ENCODE data around the gene TMEM169. TPM values are rescaled to one million over a fixed set of nuclear protein-coding genes. Genes with fewer than 3 reads are reported as not detected.

Gene TMEM169
- total RNA-seq, 1 donor from 2014 or later: 20.1 TPM

DNA sequence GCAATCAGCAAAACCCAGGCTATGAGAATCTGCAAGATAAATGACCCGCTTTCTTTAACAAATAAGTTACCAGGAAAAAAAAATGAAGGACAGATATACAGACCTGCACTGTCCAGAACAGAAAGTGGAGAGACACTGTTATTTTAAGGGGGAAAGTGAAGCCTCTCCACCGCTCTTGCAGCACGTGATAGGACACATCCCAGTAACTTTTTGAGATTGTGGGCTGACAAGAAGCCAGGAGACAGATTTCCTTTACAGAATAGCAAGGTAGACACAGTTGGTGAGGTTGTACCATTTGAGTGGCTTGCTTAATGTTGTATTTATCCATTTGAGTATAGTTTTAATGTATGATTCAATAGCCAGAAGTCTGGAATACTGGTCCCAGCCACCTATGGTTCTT is 13.0 kb downstream of the TMEM169 start:
- Histone ChIP-seq H3K36me3 (ENCODE audit: insufficient read depth, low read length) (no peaks in the 10 kb centered on the region), H3K9ac (ENCODE audit: low read length) (no peak overlapping the region), H3K27me3 (ENCODE audit: insufficient read depth, low read length) (no peaks in the 10 kb centered on the region), H4K20me1 (ENCODE audit: insufficient read depth, low read length) (no peaks in the 10 kb centered on the region), H3K4me1 (ENCODE audit: insufficient read depth, low read length) (peaks cover 2% of the 10 kb centered on the region), H3K4me2 (ENCODE audit: low read length) (no peak overlapping the region), H3K4me3 (ENCODE audit: insufficient read depth, low read depth, low read length) (no peak overlapping the region), H3K9me3 (ENCODE audit: insufficient read depth, low read depth, low read length) (no peaks in the 10 kb centered on the region), H3K27ac (ENCODE audit: low read depth, low read length) (no peak overlapping the region), H2AFZ (ENCODE audit: low read depth, low read length) (no peak overlapping the region), H3K79me2 (ENCODE audit: insufficient read depth, low read length) (no peaks in the 10 kb centered on the region)
- TF ChIP-seq, protein P1, sequence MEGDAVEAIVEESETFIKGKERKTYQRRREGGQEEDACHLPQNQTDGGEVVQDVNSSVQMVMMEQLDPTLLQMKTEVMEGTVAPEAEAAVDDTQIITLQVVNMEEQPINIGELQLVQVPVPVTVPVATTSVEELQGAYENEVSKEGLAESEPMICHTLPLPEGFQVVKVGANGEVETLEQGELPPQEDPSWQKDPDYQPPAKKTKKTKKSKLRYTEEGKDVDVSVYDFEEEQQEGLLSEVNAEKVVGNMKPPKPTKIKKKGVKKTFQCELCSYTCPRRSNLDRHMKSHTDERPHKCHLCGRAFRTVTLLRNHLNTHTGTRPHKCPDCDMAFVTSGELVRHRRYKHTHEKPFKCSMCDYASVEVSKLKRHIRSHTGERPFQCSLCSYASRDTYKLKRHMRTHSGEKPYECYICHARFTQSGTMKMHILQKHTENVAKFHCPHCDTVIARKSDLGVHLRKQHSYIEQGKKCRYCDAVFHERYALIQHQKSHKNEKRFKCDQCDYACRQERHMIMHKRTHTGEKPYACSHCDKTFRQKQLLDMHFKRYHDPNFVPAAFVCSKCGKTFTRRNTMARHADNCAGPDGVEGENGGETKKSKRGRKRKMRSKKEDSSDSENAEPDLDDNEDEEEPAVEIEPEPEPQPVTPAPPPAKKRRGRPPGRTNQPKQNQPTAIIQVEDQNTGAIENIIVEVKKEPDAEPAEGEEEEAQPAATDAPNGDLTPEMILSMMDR (IDR thresholded peaks at IDR 0.05; ENCODE audit: insufficient read depth, low read depth, low read length): no peak
- no peak for TF ChIP-seq EZH2 (IDR thresholded peaks at IDR 0.05; ENCODE audit: insufficient read depth, low read length)
- H3K27me3 Mint-ChIP-seq (ENCODE audit: low read depth, unreplicated experiment): no peaks in the 10 kb centered on the region
- H3K9me3 Mint-ChIP-seq (ENCODE audit: unreplicated experiment): peaks cover 6% of the 10 kb centered on the region
- H3K4me3 Mint-ChIP-seq (ENCODE audit: unreplicated experiment): no peak overlapping the region
- DNase-seq (ENCODE audit: low read depth) (no peak), FAIRE-seq (no peak)
- H3K36me3 Mint-ChIP-seq (ENCODE audit: low read depth, unreplicated experiment): peaks cover 17% of the 10 kb centered on the region
- no peak overlapping the region for H3K27ac Mint-ChIP-seq (ENCODE audit: unreplicated experiment)
- peaks cover 11% of the 10 kb centered on the region for H3K4me1 Mint-ChIP-seq (ENCODE audit: low read depth, unreplicated experiment)

DNA sequence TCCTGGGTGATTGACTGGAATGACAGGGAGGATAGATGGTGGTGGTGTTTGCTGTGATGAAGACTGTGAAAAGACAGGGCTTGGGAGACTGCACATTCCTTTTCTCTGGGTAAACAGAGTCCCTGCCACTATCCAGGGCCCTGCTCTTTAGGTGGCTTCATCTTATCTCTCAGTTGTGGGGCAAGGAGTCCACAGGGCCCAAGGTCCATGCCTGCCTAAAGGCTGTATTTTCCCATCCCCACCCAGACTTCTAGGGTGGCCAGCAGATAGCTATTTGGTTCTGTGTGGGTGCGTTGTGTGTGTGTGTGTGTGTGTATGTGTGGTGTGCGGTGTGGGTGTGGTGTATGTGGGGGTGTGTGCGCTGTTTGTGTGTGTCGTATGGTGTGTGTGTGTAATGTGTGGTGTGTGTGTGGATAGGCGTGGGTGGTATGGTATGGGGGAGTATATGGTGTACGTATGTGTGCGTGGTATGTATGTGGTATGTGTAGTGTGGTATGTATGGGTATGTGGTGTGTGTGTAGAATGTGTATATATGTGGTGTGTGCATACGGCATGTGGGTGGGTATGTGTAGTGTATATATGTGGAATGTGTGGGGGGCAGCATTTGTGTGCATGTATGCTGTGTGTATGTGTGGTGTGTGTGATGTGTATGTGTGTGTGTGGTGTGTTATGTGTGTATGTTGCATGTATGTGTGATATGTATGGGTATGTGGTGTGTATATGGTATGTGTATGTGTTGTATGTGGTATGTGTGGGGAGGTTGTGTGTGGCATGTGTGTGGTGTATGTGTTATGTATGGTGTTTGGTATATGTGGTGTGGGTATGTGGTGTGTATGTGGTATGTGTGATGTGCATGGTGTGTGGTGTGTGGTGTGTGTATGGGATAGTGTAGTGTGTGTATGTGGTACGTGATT is 17.0 kb downstream of the TMEM169 start:
- peaks cover 7% of the 10 kb centered on the region for H3K36me3 Mint-ChIP-seq (ENCODE audit: low read depth, unreplicated experiment)
- Histone ChIP-seq H3K79me2 (ENCODE audit: insufficient read depth, low read length) (no peaks in the 10 kb centered on the region), H3K27me3 (ENCODE audit: insufficient read depth, low read length) (no peaks in the 10 kb centered on the region), H3K4me3 (ENCODE audit: insufficient read depth, low read depth, low read length) (no peak overlapping the region), H3K4me1 (ENCODE audit: insufficient read depth, low read length) (no peaks in the 10 kb centered on the region), H3K9me3 (ENCODE audit: insufficient read depth, low read depth, low read length) (no peaks in the 10 kb centered on the region), H2AFZ (ENCODE audit: low read depth, low read length) (no peak overlapping the region), H3K36me3 (ENCODE audit: insufficient read depth, low read length) (no peaks in the 10 kb centered on the region), H3K9ac (ENCODE audit: low read length) (no peak overlapping the region), H4K20me1 (ENCODE audit: insufficient read depth, low read length) (no peaks in the 10 kb centered on the region), H3K4me2 (ENCODE audit: low read length) (no peak overlapping the region), H3K27ac (ENCODE audit: low read depth, low read length) (no peak overlapping the region)
- FAIRE-seq: no peak
- no peak for DNase-seq (ENCODE audit: low read depth)
- H3K4me1 Mint-ChIP-seq (ENCODE audit: low read depth, unreplicated experiment): no peaks in the 10 kb centered on the region
- H3K27ac Mint-ChIP-seq (ENCODE audit: unreplicated experiment): no peak overlapping the region
- H3K27me3 Mint-ChIP-seq (ENCODE audit: low read depth, unreplicated experiment): no peaks in the 10 kb centered on the region
- no peaks in the 10 kb centered on the region for H3K9me3 Mint-ChIP-seq (ENCODE audit: unreplicated experiment)
- H3K4me3 Mint-ChIP-seq (ENCODE audit: unreplicated experiment): no peak overlapping the region
- TF ChIP-seq EZH2 (IDR thresholded peaks at IDR 0.05; ENCODE audit: insufficient read depth, low read length): no peak
- TF ChIP-seq, protein P1 (IDR thresholded peaks at IDR 0.05; ENCODE audit: insufficient read depth, low read depth, low read length): no peak

DNA sequence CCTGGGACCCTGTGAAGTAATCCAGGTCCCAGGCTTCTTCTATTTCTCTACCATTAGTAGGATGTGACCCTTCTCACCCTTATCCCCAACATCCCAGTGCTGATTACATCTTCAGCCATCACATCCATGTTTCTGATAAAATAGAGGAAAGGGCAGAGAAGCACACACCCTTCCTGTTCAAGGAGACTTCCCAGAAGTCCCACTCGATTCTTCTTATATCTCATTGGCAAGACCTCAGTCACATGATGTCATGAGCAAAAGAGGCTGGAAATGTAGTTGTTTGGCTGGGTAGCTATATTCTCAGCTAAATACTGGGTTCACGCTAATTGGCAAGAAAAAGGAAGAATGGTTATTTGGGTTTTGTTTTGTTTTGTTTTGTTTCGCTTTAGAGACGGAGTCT is 19.4 kb downstream of the TMEM169 start:
- Histone ChIP-seq H4K20me1 (ENCODE audit: insufficient read depth, low read length) (no peaks in the 10 kb centered on the region), H3K27ac (ENCODE audit: low read depth, low read length) (no peak overlapping the region), H3K27me3 (ENCODE audit: insufficient read depth, low read length) (no peaks in the 10 kb centered on the region), H3K4me1 (ENCODE audit: insufficient read depth, low read length) (no peaks in the 10 kb centered on the region), H3K79me2 (ENCODE audit: insufficient read depth, low read length) (no peaks in the 10 kb centered on the region), H3K36me3 (ENCODE audit: insufficient read depth, low read length) (no peaks in the 10 kb centered on the region), H3K4me3 (ENCODE audit: insufficient read depth, low read depth, low read length) (no peak overlapping the region), H3K9ac (ENCODE audit: low read length) (no peak overlapping the region), H2AFZ (ENCODE audit: low read depth, low read length) (no peak overlapping the region), H3K9me3 (ENCODE audit: insufficient read depth, low read depth, low read length) (no peaks in the 10 kb centered on the region), H3K4me2 (ENCODE audit: low read length) (no peak overlapping the region)
- Mint-ChIP-seq H3K4me3 (ENCODE audit: unreplicated experiment) (no peak overlapping the region), H3K9me3 (ENCODE audit: unreplicated experiment) (no peaks in the 10 kb centered on the region), H3K4me1 (ENCODE audit: low read depth, unreplicated experiment) (no peaks in the 10 kb centered on the region), H3K27ac (ENCODE audit: unreplicated experiment) (no peak overlapping the region), H3K27me3 (ENCODE audit: low read depth, unreplicated experiment) (no peaks in the 10 kb centered on the region), H3K36me3 (ENCODE audit: low read depth, unreplicated experiment) (peaks cover 3% of the 10 kb centered on the region)
- DNase-seq (ENCODE audit: low read depth) (no peak), FAIRE-seq (no peak)
- no peak for TF ChIP-seq EZH2 (IDR thresholded peaks at IDR 0.05; ENCODE audit: insufficient read depth, low read length)
- TF ChIP-seq, protein P1 (IDR thresholded peaks at IDR 0.05; ENCODE audit: insufficient read depth, low read depth, low read length): no peak
